Measurements from ENCODE around the gene GPR146.

- TF ChIP-seq CTCF (IDR thresholded peaks at IDR 0.05; ENCODE audit: low read length) (no peak), EZH2 (IDR thresholded peaks at IDR 0.05; ENCODE audit: borderline replicate concordance, low read length) (no peak)
These were observed 8.7 kb downstream of the GPR146 start for GRCh38 chr7:1053002-1053411.
